NCI-H2107 treated with DMSO at 0.1 percent for 48 hours (cell line): ENCODE results near the gene SART1.
"Not testable (repeated sequence)": the region's sequence is repeated elsewhere in the genome, so short reads cannot be mapped to it uniquely, and the experiment has no call there.

Source experiments
- DNase-seq: peaks from one replicate; lab custom pipeline; 2025; ENCODE audit not compliant: unreplicated experiment; lab: John Stamatoyannopoulos, UW

SART1 gene

GRCh38 chr11:65931773-65932557 is 29.6 kb upstream of the SART1 start:
- no peak for DNase-seq

GRCh38 chr11:65932558-65932919 is 29.0 kb upstream of the SART1 start:
- DNase-seq: no peak

GRCh38 chr11:65934014-65934413 is 27.5 kb upstream of the SART1 start:
- no peak for DNase-seq

GRCh38 chr11:65937766-65938165 is 23.8 kb upstream of the SART1 start:
- DNase-seq: no peak

- no peak for DNase-seq
Observed at GRCh38 chr11:65941720-65942310, 19.7 kb upstream of the SART1 start.

GRCh38 chr11:65942531-65942930 is 19.0 kb upstream of the SART1 start:
- no peak for DNase-seq

- no peak for DNase-seq
Observed at GRCh38 chr11:65944191-65944590, 17.3 kb upstream of the SART1 start.

- no peak for DNase-seq
Observed at GRCh38 chr11:65944767-65945166, 16.8 kb upstream of the SART1 start.

- no peak for DNase-seq
Observed at GRCh38 chr11:65945430-65945911, 16.1 kb upstream of the SART1 start, which contains the start of gene TSGA10IP. Gene TSGA10IP (plus strand): TSS chr11:65945480. CDS start chr11:65945676, 196 bp downstream.

- DNase-seq: no peak
Observed at GRCh38 chr11:65945941-65946558, 15.5 kb upstream of the SART1 start.

GRCh38 chr11:65946655-65947054 is 14.9 kb upstream of the SART1 start:
- DNase-seq: no peak

GRCh38 chr11:65947133-65947532 is 14.4 kb upstream of the SART1 start:
- DNase-seq: no peak

GRCh38 chr11:65947603-65948125 is 13.9 kb upstream of the SART1 start:
- no peak for DNase-seq

- not testable (repeated sequence) for DNase-seq
Observed at GRCh38 chr11:65950711-65951110, 10.8 kb upstream of the SART1 start.

- not testable (repeated sequence) for DNase-seq
Observed at GRCh38 chr11:65951641-65952040, 9.9 kb upstream of the SART1 start.

- DNase-seq: no peak
Observed at GRCh38 chr11:65952052-65952521, 9.4 kb upstream of the SART1 start.

- DNase-seq: no peak
Observed at GRCh38 chr11:65953471-65953870, 8.1 kb upstream of the SART1 start.

GRCh38 chr11:65954771-65955170 is 6.8 kb upstream of the SART1 start:
- DNase-seq: no peak

GRCh38 chr11:65958291-65958690 is 3.2 kb upstream of the SART1 start:
- DNase-seq: no peak

GRCh38 chr11:65958774-65959420 is 2.6 kb upstream of the SART1 start:
- no peak for DNase-seq

GRCh38 chr11:65960824-65961266 is 689 bp upstream of the SART1 start:
- no peak for DNase-seq
